GM04504 (cell line): Measurements from ENCODE around the gene PKDCC.
"Not testable (repeated sequence)": the region's sequence is repeated elsewhere in the genome, so short reads cannot be mapped to it uniquely, and the experiment has no call there.

Source experiments
- DNase-seq: peaks from one replicate; pipeline ENCODE4 v3.0.0-alpha.2; 2012; ENCODE audit warnings: low read depth

PKDCC gene

DNA sequence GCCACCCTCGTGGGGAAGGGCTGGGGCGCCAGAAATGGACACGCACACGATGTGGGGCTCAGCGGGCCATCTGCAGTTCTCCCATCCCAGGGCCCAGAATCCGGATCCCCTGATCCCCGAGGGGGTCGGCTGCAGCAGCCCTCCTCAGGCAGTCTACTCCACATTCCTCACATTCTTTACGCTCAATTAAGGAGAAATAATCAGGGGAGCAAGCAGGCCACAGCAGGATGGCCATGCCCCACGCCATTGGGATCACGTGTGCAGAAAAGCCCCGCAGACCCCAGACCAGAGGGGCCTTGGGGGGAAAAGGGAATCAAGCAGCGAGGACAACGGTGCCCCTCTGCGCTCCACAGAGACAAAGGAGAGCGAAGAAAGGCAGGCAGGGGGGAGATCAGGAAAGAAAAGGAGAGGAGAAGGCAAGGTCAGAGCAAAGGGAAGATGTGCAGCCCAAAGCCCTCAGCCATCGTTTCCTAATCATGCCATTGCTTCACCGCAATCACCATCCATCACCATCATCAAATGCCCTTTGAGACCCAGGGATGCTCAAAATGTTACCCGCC, 17.5 kb upstream of the PKDCC start:
- no peak for DNase-seq

DNA sequence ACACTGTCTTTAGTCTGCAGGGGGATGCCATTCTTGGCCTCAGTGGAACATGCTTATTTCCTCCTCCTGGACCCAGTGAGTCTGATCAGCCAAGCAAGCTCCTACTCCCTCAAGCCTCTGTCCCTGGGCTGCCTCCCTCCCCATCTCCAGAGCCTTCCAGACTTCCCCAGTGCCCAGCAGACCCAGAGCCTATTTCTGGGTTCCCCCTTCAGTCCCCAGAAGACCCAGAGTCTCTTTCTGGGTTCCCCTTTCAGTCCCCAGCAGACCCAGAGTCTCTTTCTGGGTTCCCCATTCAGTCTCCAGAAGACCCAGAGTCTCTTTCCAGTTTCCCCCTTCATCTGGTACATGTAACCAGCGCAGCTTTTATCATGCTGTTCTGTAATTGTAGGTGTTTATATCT, 17.0 kb upstream of the PKDCC start:
- no peak for DNase-seq

DNA sequence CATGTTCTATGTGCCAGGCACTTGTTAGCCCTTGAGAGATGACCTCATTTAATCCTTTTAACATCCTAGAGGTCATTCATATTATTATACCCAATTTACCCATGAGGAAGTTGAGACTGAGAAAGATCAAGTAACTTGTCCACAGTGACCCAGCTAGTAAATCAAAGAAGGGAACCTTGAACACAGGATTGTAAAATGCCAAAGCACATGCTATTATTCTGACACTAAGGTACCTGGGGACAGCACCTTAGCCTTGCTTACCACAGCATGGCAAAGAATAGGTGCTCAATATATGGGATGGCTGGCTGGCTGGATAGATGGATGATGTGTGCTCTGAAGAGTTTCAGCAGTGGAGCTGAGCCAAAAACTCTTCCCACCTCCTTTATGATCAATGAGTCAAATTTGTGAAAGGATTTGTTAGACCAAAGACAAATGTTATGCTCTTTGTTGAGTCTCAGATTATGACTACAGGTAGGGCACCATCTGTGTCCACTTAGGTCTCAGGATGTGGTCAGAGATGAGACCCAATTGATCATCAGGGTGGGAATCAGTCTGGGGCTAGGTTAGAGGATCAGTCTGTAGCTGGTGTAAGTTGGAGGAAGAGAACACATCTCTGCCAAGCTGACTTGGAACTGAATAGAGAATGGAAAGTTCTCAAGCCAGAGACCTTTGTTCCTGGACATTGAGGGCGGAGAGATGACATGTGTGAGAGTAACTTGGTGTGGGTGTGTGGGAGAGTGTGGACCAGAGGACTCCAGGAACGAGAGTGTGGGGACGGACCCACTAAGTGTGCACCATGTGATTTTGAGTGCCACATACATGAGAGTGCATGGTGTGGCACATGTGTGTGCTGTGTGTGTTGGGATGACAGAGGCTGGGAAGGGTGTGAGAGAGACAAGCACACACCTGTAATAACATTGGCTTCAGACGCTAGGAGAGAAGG, 16.3 kb upstream of the PKDCC start:
- DNase-seq = no peak

DNA sequence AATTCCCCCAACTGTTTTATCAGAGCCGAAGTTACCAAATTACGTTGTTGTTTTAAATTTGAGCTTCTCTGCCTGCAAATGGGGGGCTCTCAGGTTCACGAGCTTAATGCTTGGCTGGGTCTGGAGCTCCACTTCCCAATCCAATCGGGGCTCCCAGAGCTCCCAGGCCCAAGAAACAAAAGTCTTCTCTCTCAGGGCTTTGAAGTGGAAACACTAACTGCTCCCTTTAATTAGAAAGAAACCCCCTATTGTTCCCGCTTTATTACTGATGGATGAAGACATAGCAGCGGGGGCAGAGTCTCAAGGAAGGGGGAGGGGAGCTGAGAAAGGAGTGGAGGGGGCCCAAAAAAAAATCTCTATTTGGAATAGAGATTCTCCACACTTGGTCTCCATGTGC, 15.6 kb upstream of the PKDCC start:
- DNase-seq = no peak

- DNase-seq = no peak
These were observed 15.1 kb upstream of the PKDCC start for GRCh38 chr2:42032745-42033144.

GRCh38 chr2:42034096-42034495, 13.7 kb upstream of the PKDCC start:
- DNase-seq = not testable (repeated sequence)

DNA sequence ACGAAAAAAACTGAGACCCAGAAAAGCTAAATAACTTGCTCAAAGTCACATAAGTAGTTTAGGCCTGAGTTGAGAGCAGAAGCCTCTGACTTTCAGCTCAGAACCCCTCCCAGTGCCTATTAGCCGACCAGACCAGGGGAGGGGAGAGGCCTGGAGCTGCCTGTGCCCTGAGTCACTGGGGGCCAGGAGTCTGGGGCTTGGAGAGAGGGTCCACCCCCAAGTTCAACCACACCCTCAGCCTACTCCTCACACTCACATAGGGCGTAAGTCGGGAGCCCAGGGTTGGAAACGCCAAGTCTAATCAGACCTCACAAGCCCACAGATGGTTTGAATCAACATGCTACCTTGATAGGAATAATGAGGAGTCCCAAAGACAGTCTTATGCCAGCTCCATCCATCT, 12.6 kb upstream of the PKDCC start:
- DNase-seq = no peak

- DNase-seq = no peak
These were observed 11.4 kb upstream of the PKDCC start for GRCh38 chr2:42036413-42036812.

DNA sequence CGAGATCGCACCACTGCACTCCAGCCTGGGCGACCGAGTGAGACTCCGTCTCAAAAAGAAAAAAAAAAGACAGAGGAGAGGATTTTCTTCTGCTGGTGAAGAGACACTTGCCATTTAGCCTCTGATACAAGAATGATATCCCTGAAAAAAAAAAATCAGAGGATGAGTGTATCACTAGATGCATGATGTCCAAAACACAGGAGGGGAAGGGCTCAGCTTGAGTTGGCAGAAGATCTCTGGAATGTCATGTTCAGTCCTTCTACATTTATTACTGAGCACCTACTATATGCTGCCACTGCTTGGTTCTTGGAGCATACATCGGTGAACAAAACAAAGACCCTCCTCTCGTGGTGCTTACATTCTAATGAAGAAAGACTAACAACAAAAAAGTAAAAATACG, 10.9 kb upstream of the PKDCC start:
- no peak for DNase-seq

GRCh38 chr2:42040643-42041278, 7.1 kb upstream of the PKDCC start:
- no peak for DNase-seq

- DNase-seq = no peak
These were observed 6.3 kb upstream of the PKDCC start for GRCh38 chr2:42041377-42042127.

DNA sequence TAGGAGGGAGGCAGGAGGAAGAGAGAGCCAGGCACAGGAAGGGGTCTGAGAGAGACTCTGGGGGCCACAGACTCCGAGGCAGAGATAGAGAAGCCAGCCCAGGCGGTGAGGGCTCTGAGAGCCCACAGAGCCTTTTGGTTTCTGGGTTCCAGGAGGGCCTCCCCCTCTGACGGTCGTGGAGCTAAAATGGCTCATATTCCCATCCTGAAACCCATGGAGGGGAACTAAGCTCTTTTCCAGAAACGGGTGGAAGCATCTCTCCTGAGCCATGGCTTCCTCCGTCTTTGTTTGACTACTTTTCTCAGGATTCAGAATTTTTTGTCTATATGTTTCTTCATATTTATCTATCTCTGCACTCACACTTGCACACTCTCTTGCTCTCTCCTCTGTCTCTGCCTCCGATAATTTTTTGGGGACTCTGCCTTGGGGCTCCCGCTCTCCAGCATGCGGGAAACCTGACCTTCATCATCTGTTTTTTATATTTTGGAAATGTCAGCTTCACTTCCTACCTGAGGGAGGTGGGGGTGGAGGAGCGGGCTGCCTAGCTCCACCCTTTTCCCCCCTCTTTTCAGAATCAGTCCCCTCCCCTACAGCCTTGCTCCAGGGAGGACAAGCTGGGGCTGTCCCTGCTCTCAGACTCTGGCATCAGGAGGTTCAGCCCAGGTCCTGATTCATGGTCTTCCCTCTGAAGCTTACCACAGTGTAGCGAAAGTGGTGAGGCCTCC, 5.0 kb upstream of the PKDCC start:
- DNase-seq = no peak

DNA sequence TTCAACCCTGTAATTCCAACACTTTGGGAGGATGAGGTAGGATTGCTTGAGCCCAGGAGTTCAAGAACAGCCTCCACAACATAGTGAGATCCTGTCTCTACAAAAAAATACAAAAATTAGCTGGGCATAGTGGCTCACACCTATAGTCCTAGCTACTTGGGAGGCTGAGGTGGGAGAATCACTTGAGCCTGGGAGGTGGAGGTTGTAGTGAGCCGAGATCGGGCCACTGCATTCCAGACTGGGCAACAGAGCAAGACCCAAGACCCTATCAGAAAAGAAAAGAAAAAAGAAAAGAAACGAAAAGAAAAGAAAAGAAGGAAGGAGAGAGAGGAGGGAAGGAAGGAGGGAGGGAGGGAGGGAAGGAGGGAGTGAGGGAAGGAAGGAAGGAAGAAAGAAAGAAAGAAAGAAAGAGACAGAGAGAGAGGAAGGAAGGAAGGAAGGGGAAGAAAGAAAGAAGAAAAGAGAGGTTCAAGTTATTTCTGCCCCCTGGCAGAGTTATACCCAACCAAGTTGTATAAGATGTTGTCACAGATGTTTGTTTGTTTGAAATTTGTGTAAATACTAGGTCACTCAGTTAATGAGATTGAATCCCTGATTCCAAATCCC, 3.9 kb upstream of the PKDCC start:
- DNase-seq = no peak

- DNase-seq = no peak
These were observed 2.9 kb upstream of the PKDCC start for GRCh38 chr2:42044939-42045338.

GRCh38 chr2:42045352-42045751, 2.5 kb upstream of the PKDCC start:
- no peak for DNase-seq

GRCh38 chr2:42045848-42046748, 1.7 kb upstream of the PKDCC start:
- no peak for DNase-seq

DNA sequence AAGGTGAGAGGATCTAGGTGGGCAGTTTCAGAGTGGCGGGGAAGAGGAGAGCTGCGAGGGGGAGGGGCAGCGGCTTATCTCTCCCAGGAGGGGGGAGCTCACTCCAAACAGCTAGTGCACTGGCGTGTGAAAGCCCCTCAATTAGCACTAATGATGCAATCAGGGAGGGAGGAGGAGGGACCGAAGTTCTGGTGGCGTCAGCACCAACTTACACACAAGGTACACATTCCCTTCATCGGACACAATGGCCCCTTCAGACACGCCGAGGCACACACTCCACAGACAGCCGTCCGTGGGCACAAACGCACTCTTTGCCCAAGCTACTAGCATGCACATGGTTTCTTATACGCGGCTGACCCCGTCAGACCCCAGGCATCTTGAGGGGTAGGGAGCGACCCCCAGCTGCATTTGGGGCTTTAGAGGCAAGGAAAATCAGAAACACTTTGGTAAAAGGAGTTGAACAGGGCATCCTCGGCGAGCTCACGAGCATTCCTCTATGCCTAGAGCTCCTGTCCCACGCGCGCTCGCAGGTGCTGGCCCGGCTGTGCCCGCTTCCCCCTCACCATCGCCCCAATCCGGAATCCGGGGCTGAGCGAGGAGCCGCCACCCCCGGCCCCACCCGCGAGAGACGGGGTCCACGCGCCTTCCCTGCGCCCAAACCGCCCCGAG, 868 bp upstream of the PKDCC start:
- DNase-seq = no peak

DNA sequence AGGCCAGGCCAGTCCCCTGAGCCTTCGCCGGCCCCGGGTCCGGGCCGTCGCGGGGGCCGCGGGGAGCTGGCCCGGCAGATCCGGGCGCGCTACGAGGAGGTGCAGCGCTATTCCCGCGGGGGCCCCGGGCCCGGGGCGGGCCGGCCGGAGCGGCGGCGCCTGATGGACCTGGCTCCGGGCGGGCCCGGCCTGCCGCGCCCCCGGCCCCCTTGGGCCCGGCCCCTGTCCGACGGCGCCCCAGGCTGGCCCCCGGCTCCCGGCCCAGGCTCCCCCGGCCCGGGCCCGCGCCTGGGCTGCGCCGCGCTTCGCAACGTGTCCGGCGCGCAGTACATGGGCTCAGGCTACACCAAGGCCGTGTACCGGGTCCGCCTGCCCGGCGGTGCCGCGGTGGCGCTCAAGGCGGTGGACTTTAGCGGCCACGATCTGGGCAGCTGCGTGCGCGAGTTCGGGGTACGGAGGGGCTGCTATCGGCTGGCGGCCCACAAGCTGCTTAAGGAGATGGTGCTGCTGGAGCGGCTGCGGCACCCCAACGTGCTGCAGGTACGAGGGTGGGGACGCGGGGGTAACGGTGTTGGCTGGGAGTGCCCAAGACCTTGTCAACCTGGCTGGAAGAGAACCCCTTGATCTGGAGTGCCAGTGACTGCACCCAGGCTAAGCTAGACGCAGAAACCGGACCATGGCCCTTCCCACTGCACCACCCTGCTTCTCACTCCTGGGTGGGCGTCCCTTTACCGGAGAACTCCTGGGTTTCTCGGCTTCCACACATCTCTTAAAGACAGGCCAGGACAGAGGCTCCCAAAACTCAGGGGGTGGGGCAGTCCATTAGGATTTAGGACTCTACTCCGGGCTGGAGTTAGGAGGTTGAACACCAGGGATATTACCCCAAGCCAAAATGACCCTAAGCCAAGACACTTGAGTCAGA, 739 bp downstream of the PKDCC start:
- no peak for DNase-seq
